H9 (cell line): ENCODE measurements around the gene FAM228A. TPM values are rescaled to one million over a fixed set of nuclear protein-coding genes. Genes with fewer than 3 reads are reported as not detected.

ENCODE experiments used
- DNase-seq: peaks from one replicate; pipeline ENCODE4 v3.0.0-alpha.2; 2017
- H2AFZ ChIP-seq: one replicate; pipeline ENCODE4 v1.6.1; 2013; ENCODE audit warnings: mild to moderate bottlenecking, low read length, control low read depth, moderate library complexity
- H2AK5ac ChIP-seq: 2 replicates; pipeline ENCODE4 v1.6.1; 2013; ENCODE audit warnings: low read length, control low read depth, mixed read lengths; ENCODE audit not compliant: insufficient read length
- H2BK120ac ChIP-seq: one replicate; pipeline ENCODE4 v1.6.1; 2013; ENCODE audit warnings: low read depth, mild to moderate bottlenecking, low read length, control low read depth, inconsistent platforms; ENCODE audit not compliant: poor library complexity, severe bottlenecking
- H2BK12ac ChIP-seq: 2 replicates; pipeline ENCODE4 v1.6.1; 2013; ENCODE audit warnings: low read length, control low read depth, mixed read lengths, low read depth; ENCODE audit not compliant: insufficient read length
- H2BK15ac ChIP-seq: 2 replicates; pipeline ENCODE4 v1.6.1; 2013; ENCODE audit warnings: low read depth, low read length, control low read depth
- H2BK20ac ChIP-seq: one replicate; pipeline ENCODE4 v1.6.1; 2013; ENCODE audit warnings: low read depth, mild to moderate bottlenecking, low read length, control low read depth, inconsistent platforms; ENCODE audit not compliant: poor library complexity, severe bottlenecking
- H2BK5ac ChIP-seq: 2 replicates; pipeline ENCODE4 v1.6.1; 2013; ENCODE audit warnings: low read length, control low read depth, mixed read lengths; ENCODE audit not compliant: insufficient read length
- H3K14ac ChIP-seq: 2 replicates; pipeline ENCODE4 v1.6.1; 2013; ENCODE audit warnings: low read length, control low read depth; ENCODE audit not compliant: insufficient read depth
- H3K18ac ChIP-seq: 2 replicates; pipeline ENCODE4 v1.6.1; 2013; ENCODE audit warnings: low read depth, mild to moderate bottlenecking, mixed read lengths, low read length, control low read depth; ENCODE audit not compliant: insufficient read length
- H3K23ac ChIP-seq: 2 replicates; pipeline ENCODE4 v1.6.1; 2013; ENCODE audit warnings: low read length, control low read depth, mixed read lengths, low read depth; ENCODE audit not compliant: insufficient read length
- H3K23me2 ChIP-seq: 2 replicates; pipeline ENCODE4 v1.6.1; 2013; ENCODE audit warnings: low read depth, mild to moderate bottlenecking, mixed read lengths, low read length, control low read depth; ENCODE audit not compliant: insufficient read length, poor library complexity, severe bottlenecking
- H3K27ac ChIP-seq: 2 replicates; pipeline ENCODE4 v1.5.1; 2013; ENCODE audit warnings: low read length, control low read depth, mixed read lengths, low read depth; ENCODE audit not compliant: insufficient read length
- H3K27me3 ChIP-seq: 2 replicates; pipeline ENCODE4 v1.6.1; 2013; ENCODE audit warnings: low read length, control low read depth, inconsistent platforms; ENCODE audit not compliant: insufficient read depth
- H3K4ac ChIP-seq: 2 replicates; pipeline ENCODE4 v1.6.1; 2013; ENCODE audit warnings: low read depth, mild to moderate bottlenecking, control low read depth, inconsistent platforms, low read length, moderate library complexity
- H3K4me1 ChIP-seq: 2 replicates; pipeline ENCODE4 v1.6.1; 2013; ENCODE audit warnings: low read length, control low read depth, inconsistent platforms; ENCODE audit not compliant: insufficient read depth
- H3K4me2 ChIP-seq: 2 replicates; pipeline ENCODE4 v1.6.1; 2013; ENCODE audit warnings: low read length, control low read depth, mixed read lengths; ENCODE audit not compliant: insufficient read length, insufficient read depth
- H3K56ac ChIP-seq: 2 replicates; pipeline ENCODE4 v1.6.1; 2013; ENCODE audit warnings: low read depth, mild to moderate bottlenecking, mixed read lengths, low read length, control low read depth; ENCODE audit not compliant: insufficient read length
- H3K79me1 ChIP-seq: 2 replicates; pipeline ENCODE4 v1.6.1; 2013; ENCODE audit warnings: low read depth, mild to moderate bottlenecking, moderate library complexity, low read length, control low read depth, inconsistent platforms; ENCODE audit not compliant: insufficient read depth, poor library complexity, severe bottlenecking
- H3K79me2 ChIP-seq: 2 replicates; pipeline ENCODE4 v1.6.1; 2013; ENCODE audit warnings: low read length, control low read depth, inconsistent platforms; ENCODE audit not compliant: insufficient read depth
- H3K9ac ChIP-seq: 2 replicates; pipeline ENCODE4 v1.6.1; 2013; ENCODE audit warnings: low read length, control low read depth, mixed read lengths; ENCODE audit not compliant: insufficient read length; ENCODE audit errors: extremely low read depth
- H3K9me3 ChIP-seq: one replicate; pipeline ENCODE4 v1.6.1; 2013; ENCODE audit warnings: low read depth, low read length, inconsistent platforms; ENCODE audit not compliant: control insufficient read depth
- H3T11ph ChIP-seq: one replicate; pipeline ENCODE4 v1.6.1; 2013; ENCODE audit warnings: mild to moderate bottlenecking, low read length, control low read depth, inconsistent platforms
- H4K20me1 ChIP-seq: one replicate; pipeline ENCODE4 v1.6.1; 2013; ENCODE audit not compliant: control insufficient read depth, insufficient read length, insufficient read depth
- H4K5ac ChIP-seq: 2 replicates; pipeline ENCODE4 v1.6.1; 2013; ENCODE audit warnings: low read depth, mild to moderate bottlenecking, mixed read lengths, low read length, control low read depth; ENCODE audit not compliant: insufficient read length
- H4K8ac ChIP-seq: replicated peaks from 2 replicates; pipeline ENCODE4 v1.6.1; 2013; ENCODE audit warnings: low read length, control low read depth, mixed read lengths, low read depth; ENCODE audit not compliant: insufficient read length
- H4K91ac ChIP-seq: 2 replicates; pipeline ENCODE4 v1.6.1; 2013; ENCODE audit warnings: low read depth, mild to moderate bottlenecking, moderate library complexity, mixed read lengths, low read length, control low read depth; ENCODE audit not compliant: insufficient read length
- H3K27ac Mint-ChIP-seq, 3 experiments: 2 replicates in 2 of 3; 3 replicates in 1 of 3; pipeline ENCODE4 v1.8.0; 2020 to 2021; ENCODE audit warnings: mixed read lengths in 3 of 3, mild to moderate bottlenecking in 1 of 3, moderate library complexity in 1 of 3
- H3K27me3 Mint-ChIP-seq: 2 replicates; pipeline ENCODE4 v1.8.0; 2021; ENCODE audit warnings: low read depth, mild to moderate bottlenecking, moderate library complexity, mixed read lengths
- H3K36me3 Mint-ChIP-seq, 3 experiments: 2 replicates in 2 of 3; 3 replicates in 1 of 3; pipeline ENCODE4 v1.8.0; 2020 to 2021; ENCODE audit warnings: low read depth in 3 of 3, mixed read lengths in 3 of 3; ENCODE audit not compliant: insufficient read depth in 1 of 3
- H3K4me1 Mint-ChIP-seq, 2 experiments: 2 replicates each; pipeline ENCODE4 v1.8.0; 2020; ENCODE audit warnings: mixed read lengths in 2 of 2
- H3K4me3 Mint-ChIP-seq, 2 experiments: 2 replicates in 1 of 2; 3 replicates in 1 of 2; pipeline ENCODE4 v1.8.0; 2020 to 2021; ENCODE audit warnings: mild to moderate bottlenecking in 2 of 2, mixed read lengths in 2 of 2, moderate library complexity in 1 of 2
- H3K9me3 Mint-ChIP-seq, 2 experiments: 2 replicates in 1 of 2; 3 replicates in 1 of 2; pipeline ENCODE4 v1.8.0; 2020; ENCODE audit warnings: mild to moderate bottlenecking in 2 of 2, mixed read lengths in 2 of 2, moderate library complexity in 1 of 2
- CTCF ChIP-seq: fragments of 200-600 bp; sonication (generic); conservative IDR thresholded peaks from 3 replicates; pipeline ENCODE4 v1.8.0; 2021; ENCODE audit warnings: antibody characterized with exemption, mild to moderate bottlenecking
- WGBS: extraction: QIAGEN DNeasy Blood & Tissue Kit; methylation state at CpG from one replicate; pipeline ENCODE4 v1.1.7; 2013; ENCODE audit warnings: missing lambda C conversion rate, low lambda C conversion rate, mixed read lengths; ENCODE audit not compliant: insufficient read length; ENCODE audit errors: extremely low coverage; 5-methylcytosine and 5-hydroxymethylcytosine counted together
- total RNA-seq: library from RNA; stranded (reverse); gene quantifications from 2 replicates; pipeline ENCODE4 v1.2.1, GENCODE V29; 2021

FAM228A gene
- total RNA-seq, 1 experiment from 2014 or later, result not detected

- Histone ChIP-seq H3K56ac (no peak overlapping the region), H2BK12ac (no peak overlapping the region), H4K91ac (no peak overlapping the region), H4K8ac (no peak overlapping the region), H4K5ac (no peak overlapping the region), H3K23ac (no peak overlapping the region), H3K4me2 (no peak overlapping the region), H3T11ph (no peak overlapping the region), H2BK20ac (no peak overlapping the region), H3K9me3 (no peaks in the 10 kb centered on the region), H3K79me2 (no peaks in the 10 kb centered on the region), H3K23me2 (no peaks in the 10 kb centered on the region), H3K18ac (no peak overlapping the region), H2AK5ac (no peak overlapping the region), H3K4me1 (no peaks in the 10 kb centered on the region; the same call in 1 of the 2 replicates), H2BK15ac (no peak overlapping the region), H3K9ac (no peak overlapping the region), H3K27me3 (no peaks in the 10 kb centered on the region), H3K4ac (no peak overlapping the region), H3K79me1 (no peaks in the 10 kb centered on the region), H3K14ac (no peak overlapping the region), H2BK5ac (no peak overlapping the region), H2AFZ (no peak overlapping the region), H4K20me1 (no peaks in the 10 kb centered on the region), H3K27ac (no peak overlapping the region), H2BK120ac (no peak overlapping the region)
- TF ChIP-seq CTCF, result peak; percentile 16; the same call in 1 of the 3 replicates
- peak overlapping the region in 1 of 3 experiments; percentile 67; a peak in 1 of 7 replicates for H3K27ac Mint-ChIP-seq
- no peaks in the 10 kb centered on the region for H3K27me3 Mint-ChIP-seq
- WGBS, result no CpG with 5 or more reads among the region's 6 CpGs
- H3K4me3 Mint-ChIP-seq, result no peak overlapping the region
- H3K36me3 Mint-ChIP-seq, result peaks cover 0 to 3% (median 0%) of the 10 kb centered on the region in 3 experiments; a peak in 1 of 7 replicates
- H3K9me3 Mint-ChIP-seq, result no peaks in the 10 kb centered on the region
- no peaks in the 10 kb centered on the region for H3K4me1 Mint-ChIP-seq
- DNase-seq, result no peak
Measured at GRCh38 chr2:24222946-24223345, 48.1 kb downstream of the FAM228A start.
